CD1c-positive myeloid dendritic cell (primary cell): ENCODE results near the gene KCNQ5.
A peak's percentile ranks its signal among the peaks of the same experiment; 100 is the strongest.

Experiments
- DNase-seq: peaks from one replicate; pipeline ENCODE4 v3.0.0-alpha.2; 2016; ENCODE audit errors: extremely low spot score

KCNQ5 gene

DNA sequence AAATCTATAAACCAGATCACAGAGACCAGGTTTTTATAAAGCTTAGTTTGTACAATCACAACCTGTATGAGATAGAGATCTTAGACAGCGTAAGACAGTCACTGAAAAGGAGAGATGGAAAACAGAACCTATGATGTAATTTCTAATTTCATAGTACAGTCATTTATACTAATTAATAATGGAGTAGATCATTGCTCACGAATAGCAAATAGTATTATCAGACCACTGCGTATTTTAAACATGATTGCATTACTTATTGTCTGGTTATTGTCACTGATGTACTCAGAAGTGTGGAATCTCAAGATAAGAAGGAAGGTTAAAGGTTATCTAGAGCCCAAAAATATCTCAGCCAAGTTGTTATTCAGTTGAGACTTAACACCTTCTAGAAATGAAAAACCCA, 487.8 kb downstream of the KCNQ5 start:
- no peak for DNase-seq

DNA sequence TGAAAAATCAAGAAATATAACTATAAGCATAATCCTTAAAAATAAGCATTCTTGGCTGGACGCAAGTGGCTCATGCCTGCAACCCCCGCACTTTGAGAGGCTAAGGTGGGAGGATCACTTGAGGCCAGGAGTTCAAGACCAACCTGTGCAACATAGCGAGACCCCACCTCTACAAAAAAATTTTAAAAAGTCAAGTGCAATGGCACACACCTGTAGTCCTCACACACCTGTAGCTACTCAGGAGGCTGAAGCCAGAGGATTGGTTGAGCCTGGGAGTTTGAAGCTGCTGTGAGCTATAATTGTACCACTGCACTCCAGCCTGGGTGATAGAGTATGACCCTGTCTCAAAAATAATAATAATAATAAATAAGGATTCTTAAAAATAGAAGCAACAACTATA, 494.5 kb downstream of the KCNQ5 start:
- no peak for DNase-seq

DNA sequence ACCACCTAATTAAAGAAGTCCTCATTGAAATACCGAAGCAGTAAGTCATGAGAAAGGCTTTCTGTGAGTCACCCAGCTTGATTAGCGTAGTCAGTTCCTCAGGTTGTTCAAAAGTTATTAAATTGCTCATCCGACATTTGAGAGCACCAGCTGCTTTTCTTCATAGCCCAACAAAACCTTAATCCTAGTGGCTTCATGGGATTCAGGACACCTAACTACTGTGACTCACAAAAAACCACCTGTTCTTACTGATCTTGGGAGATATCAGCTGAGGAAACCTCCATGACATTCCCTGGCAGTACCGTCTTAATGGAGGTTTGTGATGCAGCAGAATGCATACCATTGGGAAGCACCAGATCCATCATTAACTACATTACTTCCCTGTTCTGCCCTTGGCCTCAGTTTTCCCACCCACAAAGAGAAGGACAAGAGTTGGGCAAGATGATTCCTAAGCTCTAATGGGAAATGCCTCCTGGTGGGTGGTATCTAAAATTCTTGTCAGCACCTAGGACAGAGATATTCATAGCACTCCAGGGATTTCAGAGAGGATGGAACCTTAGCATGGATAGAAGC, 499.6 kb downstream of the KCNQ5 start:
- no peak for DNase-seq

DNA sequence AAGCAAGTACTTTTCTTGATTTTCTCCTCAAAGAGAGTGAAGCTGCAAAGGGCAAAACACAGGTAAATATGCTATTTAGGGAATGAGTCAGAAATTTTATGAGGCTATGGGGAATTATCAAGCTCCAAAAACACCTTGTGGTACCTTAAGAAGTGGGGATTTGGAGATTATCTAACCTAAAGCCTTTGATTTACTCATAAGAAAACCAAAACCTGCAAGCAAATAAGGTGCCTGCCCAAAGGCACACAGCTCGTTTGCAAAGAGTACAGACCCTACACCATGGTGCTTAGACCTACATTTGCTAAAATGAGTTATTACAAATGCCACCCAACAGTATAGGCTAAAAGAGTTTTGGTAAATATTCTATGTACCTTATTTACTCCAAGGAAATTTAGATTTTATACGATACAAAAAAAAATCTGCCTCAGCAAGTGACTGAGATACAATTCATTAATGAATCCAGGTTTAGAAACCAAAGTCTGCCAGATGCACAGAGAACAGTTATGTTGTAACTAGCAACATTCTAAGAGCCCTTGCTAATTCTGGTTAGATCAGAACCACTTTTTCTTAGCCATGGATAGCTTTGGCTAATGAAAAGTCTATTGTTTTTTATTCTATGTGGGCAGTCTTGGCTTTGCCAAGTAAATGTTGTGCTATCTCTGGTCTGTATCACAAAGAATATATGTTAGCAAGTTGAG, 501.9 kb downstream of the KCNQ5 start:
- DNase-seq, result no peak

DNA sequence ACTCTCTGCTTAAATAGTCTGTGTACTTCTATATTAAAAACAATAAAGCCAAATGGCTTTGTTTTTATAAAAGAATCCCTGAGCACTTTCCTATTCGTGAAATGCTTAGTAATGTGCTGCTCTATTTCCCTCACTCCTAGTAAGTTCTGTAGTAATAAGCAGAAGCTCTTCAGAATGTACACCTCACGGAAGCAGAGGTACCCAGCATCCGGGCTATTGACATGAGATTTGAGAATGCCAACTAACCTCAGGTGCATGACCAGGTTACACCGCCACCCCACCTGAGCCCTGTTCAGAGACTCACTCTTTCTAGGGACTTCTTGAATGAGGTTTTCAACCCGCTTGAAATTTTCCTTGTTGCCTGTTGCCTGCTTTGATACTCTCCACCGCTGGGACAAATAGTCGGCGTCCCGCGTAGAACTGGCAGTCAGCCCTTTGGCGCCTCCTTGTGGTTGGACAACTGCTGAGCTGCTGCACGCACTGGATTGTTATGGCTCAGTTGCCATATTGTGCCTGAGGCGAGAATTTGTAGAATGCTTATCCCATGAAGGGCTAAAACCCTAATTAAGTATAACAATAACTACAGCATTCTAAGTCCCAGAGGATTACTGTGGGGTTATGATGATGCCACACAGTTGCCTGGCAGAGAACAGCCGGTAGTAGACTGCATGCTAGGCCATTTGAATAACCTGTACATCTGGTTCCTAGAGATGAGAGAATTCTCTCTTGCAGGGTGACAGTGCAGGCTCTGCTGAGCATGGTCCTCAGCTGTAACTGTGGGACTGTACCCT, 508.0 kb downstream of the KCNQ5 start:
- peak; percentile 82 for DNase-seq

DNA sequence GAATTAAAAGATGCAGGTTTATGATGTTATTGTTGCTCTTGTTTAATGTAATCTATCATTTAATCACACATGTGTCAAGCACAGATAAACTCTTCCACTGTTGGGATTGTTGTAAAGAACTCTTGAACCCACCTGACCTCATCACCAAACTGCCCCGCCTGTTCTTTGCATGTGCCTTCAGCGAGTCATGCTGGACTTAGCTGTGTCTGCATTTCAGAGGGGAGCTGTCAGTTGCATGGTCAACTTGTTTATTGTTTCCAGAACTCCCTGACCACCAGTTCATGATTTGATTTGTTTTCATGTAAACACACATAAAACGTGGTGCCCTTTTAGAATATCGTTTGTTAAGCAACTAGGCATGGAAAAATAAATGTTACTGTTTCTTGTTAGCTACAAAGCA, 509.8 kb downstream of the KCNQ5 start:
- DNase-seq, result no peak

DNA sequence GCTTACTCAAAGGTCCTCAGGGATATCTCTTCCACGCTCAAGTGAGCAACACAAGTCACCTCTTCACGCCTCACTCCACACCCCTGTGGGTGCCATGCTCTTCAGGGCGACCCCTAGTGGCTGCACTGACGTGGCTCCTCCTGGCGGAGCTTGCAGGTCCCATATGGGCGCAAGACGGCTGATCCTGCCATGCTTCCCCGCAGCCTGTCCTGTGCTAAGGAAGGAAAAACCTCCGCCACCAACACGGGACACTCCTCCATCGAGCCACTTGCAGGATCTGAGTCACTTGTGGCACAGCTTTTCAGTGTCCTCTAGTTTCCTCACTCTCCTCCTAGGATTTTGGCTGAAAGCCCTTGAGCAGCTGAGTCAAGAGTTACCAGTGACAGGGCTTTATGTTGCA, 512.7 kb downstream of the KCNQ5 start:
- DNase-seq, result no peak

DNA sequence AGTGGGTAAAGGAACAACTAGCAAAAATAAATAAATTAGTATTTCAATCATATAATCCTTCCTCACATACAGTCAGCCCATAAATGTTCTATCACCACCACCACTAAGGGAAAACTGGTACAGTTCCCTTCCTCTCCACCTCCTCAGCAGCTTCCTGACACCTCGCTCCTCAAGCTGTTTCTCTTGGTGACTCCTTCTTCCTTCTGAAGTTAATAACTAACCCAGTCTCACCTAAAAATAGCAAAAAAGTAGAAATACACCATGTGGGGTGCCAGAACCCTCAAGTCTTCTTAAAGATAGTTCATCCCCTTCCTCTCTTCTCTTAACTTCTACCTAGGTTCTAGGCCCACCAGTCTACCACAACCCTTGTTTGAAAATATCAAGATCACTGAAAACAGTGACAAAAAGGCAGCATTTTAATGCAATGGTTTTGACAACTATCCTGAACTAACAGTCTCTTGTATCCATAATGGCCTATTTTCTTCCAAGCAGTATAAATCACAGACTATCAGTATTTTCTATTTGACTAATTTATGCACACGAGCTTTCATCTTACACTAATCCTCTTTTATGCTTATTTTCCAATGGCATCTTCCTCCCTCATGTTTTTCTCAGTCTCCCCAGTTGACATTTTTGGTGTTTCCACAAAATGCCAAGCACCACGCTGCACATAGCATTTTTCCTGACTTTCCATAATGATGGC, 518.0 kb downstream of the KCNQ5 start:
- no peak for DNase-seq

DNA sequence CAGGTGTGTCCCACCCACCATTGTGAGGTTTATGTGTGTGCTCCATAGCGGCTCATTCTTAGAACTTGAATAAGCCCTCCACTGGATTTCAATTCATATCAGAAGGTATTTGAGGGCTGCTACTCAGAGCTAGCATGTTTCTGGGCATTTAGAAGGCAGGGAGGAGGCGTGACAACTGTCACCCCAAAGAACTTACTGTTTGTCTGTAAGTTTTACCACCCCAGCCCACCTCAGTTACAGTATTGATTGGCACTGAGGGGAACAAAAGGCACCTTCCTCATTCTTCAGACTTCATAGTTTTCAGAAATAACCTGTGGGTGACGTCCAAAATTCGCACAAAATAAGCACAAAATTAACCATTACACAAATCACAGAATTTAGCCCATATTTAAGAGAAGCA, 521.7 kb downstream of the KCNQ5 start:
- no peak for DNase-seq

DNA sequence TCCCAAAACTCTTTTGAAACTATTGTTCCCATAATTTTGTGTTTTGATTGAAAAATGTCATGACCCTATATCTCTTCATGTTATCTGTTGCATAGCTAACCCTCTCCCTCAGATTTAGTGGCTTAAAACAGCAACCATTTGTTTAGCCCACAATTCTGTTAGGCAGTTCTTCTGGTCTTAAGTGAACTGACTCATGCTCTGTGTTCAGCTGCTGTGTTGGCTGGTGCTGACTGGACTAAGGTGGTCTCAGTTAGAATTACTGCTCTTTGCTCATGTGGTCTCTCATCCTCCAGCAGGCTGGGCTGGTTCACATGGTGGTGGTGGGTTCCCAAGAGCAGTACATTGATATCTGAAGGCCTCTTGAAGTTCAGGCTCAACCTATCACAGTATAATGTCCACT, 522.7 kb downstream of the KCNQ5 start:
- no peak for DNase-seq

DNA sequence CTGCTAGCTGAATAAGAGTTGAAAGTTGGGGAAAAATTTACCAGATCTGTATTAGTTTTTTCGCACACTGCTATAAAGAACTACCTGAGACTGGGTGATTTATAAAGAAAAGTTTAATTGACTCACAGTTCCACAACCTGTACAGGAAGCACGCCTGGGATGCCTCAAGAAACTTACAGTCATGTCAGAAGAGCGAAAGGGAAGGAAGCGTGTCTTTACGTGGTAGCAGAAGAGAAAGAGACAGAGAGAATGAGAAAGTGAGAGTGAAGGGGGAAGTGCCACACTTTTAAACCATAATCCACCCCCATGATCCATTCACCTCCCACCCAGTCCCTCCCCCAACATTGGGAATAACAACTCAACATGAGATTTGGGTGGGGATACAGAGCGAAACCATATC, 523.8 kb downstream of the KCNQ5 start:
- no peak for DNase-seq

DNA sequence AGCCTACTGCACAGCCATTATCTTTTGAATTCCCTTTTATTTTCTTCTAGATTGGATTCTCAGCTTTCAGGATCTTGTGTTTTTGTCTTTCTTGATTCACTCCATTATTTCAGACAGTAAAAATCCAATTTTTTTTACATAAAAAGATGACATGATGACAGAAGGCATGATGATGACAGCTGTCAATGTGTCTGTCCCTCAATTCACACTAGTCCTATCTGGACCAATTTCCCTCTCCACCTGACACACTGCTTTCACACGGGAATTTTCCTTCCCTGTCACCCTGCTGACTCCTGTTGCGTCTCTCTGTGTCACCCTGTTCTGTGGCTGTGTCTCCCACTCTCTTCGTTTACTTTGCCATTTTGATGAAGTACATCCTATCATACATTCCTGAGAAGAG, 529.9 kb downstream of the KCNQ5 start:
- no peak for DNase-seq

DNA sequence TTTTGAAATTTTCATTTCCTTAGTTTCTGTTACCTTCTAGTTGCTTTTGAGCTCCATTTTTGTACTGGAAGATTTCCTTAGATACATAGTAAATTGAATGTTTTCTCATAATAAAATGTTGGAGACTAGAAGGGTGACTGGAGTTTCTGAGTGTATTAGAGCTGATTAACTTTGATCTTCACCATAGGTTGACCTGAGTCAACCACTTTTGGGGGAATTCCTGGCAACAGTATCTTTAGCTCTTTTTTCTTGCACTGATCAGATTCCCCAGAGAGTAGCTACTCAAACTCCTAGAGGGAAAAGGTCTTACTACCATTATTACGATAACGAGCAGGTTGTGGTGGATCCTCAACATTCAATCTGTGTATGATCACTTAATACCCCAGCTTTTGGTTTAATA, 530.7 kb downstream of the KCNQ5 start:
- DNase-seq, result no peak

DNA sequence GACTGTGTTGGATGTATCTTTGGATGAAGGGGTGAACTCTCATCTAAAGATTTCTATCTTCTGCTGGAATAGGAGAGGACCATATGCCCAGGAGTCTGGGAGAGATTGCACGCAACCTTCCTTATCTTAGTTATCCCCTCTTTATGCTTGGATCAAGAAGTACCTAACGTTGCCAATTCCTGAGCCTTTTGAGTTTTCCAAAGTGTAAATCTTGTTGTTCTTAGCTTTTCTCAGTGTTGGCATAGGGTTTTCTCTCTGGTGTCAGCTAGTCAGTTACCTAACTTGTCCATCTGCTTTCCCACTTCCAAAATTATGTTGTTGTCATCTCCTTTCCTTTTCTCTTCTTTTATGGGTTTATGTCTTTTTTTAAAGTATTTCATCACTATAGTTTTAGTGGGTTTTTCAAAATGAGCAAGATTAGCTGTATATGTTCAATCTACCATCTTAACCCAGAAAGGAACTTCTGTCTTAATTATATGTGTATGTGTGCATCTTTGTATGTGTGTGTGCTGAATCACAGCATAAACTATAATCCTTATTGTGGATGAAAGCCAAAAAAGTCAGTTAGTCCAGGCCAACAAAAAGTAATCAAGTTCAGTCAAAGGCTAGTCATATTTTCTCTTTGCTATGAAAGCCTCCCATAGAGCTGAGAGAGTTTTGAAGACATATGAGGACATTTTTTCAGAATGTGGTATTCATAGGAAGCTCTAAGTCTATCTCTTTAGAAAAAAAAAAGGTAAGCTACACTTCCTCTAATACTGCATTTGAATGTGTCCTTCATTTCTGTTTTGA, 531.3 kb downstream of the KCNQ5 start:
- DNase-seq, result no peak

DNA sequence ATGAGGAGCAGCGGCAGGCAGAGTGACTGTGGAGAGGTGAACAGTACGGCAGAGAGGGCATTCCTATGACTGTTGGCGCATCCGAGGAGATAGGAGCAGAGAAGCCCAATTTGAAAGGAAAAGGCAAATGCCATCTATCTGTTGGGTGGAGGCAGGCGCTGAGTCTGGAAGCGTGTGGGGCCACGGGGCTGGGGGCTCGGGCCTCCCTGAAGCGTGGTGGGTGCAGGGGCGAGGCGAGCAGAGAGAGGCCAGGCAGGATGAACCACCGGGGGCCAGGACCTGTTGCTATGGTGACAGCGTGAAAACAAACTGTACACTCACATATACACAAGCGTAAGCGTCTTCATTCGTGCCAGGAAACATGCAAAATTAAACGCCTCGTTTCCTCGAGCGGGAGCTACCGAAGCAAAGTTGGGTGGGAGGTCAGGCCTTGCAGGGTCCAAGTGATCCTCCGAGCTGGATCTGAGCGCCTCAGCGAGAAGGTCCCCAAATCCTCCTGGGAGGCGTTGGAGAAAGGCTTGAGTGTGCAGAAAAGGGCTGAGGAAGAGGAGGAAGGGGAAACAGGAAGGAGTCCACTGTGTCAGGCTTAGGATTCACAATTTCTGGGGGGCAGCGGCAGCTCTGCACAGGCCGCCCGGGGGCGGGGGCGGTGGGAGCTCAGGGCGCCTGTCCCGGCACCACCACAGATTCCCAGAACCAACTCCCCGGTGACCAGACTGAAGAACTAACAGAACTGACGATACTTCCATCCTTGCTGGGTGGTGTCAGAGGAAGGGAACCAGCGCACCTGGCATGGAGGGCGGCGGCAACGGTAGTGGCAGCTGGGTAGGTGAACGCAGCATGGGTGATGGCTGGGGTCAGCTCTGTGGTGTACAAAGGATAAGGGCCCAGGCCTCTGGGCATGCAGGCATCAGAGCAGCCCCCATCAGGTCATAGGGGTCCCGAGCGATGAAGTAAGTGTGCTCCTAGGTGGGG, 535.2 kb downstream of the KCNQ5 start:
- DNase-seq, result no peak

DNA sequence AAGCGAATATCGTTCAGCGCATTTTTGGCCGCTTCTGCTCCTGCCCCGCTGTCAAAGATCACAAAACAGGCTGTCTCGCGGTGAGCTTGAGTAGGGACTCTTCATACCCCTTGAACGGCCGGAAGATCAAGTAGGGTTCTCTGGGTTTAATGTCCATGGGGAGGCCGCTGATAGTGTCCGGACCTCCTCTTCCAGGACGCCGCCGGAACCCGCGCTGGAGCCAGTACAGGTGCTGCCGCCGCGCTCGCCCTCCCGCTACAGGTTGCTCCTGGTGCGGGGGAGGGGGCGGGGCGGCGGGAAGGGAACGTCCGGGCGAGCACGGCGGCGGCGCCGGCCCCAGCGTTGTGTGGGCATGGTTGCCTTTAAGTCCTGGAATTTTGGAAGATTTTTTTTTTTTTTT, 536.0 kb downstream of the KCNQ5 start:
- no peak for DNase-seq

DNA sequence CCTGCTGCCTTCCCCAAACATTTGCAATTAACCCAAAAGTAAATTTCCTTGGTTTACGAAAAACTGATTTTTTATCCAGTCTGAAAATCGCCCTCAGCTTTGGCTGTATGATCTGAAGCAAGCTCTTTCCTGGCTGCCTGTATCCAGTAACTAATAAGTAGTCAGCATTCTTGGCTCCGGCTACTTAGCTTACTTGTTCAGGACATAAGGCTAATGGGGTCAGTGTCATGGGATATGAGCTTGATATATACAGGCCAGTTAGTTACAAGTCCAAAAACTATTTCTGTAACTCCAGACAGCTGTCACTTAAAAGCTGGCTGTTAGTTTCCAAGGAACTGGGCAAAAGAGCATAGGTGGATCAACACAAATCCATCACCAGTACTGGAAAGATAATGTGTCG, 547.2 kb downstream of the KCNQ5 start:
- DNase-seq, result no peak

DNA sequence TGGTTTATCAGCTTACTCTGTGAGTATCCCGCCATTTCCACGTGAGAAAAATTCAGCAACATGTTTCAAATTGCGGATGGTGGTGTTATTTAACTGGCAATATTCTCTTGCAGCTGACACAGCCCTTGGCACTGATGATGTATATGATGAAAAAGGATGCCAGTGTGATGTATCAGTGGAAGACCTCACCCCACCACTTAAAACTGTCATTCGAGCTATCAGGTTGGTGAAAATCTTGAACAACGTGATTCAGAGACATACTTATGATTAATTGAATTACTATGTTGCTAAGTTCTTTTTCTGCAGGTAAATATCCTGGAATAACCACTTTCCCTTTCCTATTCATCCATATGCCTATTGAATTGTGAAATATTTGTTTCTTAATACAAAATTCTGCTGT, 547.8 kb downstream of the KCNQ5 start:
- DNase-seq, result no peak

DNA sequence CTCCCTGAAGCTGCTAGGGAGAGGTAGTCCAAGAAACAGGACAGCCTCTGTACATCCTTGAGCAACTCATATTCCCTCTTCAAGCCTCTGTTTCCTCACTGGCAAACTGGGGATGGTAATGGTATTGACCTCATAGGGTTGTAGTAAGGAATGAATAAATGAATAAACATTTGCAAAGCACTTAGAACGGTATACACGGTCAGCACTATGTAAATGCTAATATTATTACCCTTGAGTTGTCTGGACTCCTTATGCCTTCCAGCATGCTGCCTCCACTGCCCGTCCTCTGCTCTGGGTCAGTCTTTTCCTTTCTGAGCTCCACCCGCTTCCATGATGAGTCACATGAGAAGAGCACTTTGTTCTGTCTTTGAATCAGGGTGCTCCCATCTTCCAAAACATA, 552.8 kb downstream of the KCNQ5 start:
- DNase-seq, result no peak

DNA sequence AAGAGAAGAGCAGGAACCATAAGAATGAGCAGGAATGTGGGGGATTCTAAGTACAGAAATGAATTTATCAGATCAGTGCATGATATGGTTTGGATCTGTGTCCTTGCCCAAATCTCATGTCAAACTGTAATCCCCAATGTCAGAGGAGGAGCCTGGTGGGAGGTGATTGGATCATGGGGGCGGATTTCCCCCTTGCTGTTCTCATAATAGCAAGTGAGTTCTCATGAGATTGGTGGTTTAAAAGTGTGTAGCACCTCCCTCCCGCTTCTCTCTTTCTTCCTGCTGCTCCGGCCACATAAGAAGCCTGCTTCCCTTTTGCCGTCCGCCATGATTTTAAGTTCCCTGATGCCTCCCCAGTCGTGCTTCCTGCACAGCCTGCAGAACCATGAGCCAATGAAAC, 554.2 kb downstream of the KCNQ5 start:
- no peak for DNase-seq
